22Rv1 (cell line): Measurements from ENCODE around the gene AKT1S1.

ENCODE experiments used
- CTCF ChIP-seq: fragments of 450-650 bp; IDR thresholded peaks from 2 replicates; pipeline ENCODE4 v1.5.1; 2017; ENCODE audit warnings: mild to moderate bottlenecking
- ZFX ChIP-seq: fragments of 450-650 bp; IDR thresholded peaks from 2 replicates; pipeline ENCODE4 v1.6.1; 2017; ENCODE audit warnings: antibody characterized with exemption, borderline replicate concordance

GRCh38 chr19:49820125-49820524 lies 57.0 kb downstream of the AKT1S1 start:
- no peak for TF ChIP-seq CTCF
- TF ChIP-seq ZFX = no peak
